Loucy (cell line): ENCODE data around the gene SP4.
A peak's percentile ranks its signal among the peaks of the same experiment; 100 is the strongest.

Source experiments
- H2AFZ ChIP-seq: fragments of 200-600 bp; sonication (generic); 2 replicates; pipeline ENCODE4 v1.6.0; 2016; ENCODE audit warnings: antibody characterized with exemption, mild to moderate bottlenecking, low read length, moderate library complexity
- H3F3A ChIP-seq: fragments of 200-600 bp; 2 replicates; pipeline ENCODE4 v1.6.0; 2016; ENCODE audit warnings: antibody characterized with exemption, low read depth, mild to moderate bottlenecking
- H3K27me3 ChIP-seq: fragments of 200-600 bp; sonication (generic); 2 replicates; pipeline ENCODE4 v1.6.1; 2014; ENCODE audit warnings: low read length, mild to moderate bottlenecking; ENCODE audit not compliant: insufficient read depth, poor library complexity, severe bottlenecking
- H3K36me3 ChIP-seq: fragments of 200-600 bp; sonication (generic); 2 replicates; pipeline ENCODE4 v1.6.1; 2016; ENCODE audit warnings: low read length; ENCODE audit not compliant: insufficient read depth
- H3K4me1 ChIP-seq: fragments of 200-600 bp; sonication (generic); 2 replicates; pipeline ENCODE4 v1.5.1; 2014; ENCODE audit warnings: low read length, mild to moderate bottlenecking; ENCODE audit not compliant: insufficient read depth, poor library complexity, severe bottlenecking
- H3K4me2 ChIP-seq: fragments of 200-600 bp; sonication (generic); 2 replicates; pipeline ENCODE4 v1.6.0; 2014; ENCODE audit warnings: antibody characterized with exemption, low read length, low read depth, mild to moderate bottlenecking; ENCODE audit not compliant: poor library complexity, severe bottlenecking
- H3K4me3 ChIP-seq: fragments of 200-600 bp; sonication (generic); 2 replicates; pipeline ENCODE4 v1.5.1; 2014; ENCODE audit warnings: low read length, mild to moderate bottlenecking, mixed read lengths; ENCODE audit not compliant: poor library complexity, severe bottlenecking
- H3K79me2 ChIP-seq: fragments of 200-600 bp; sonication (generic); 2 replicates; pipeline ENCODE4 v1.6.1; 2014; ENCODE audit warnings: low read length; ENCODE audit not compliant: insufficient read depth
- H3K9ac ChIP-seq: fragments of 200-600 bp; sonication (generic); 2 replicates; pipeline ENCODE4 v1.6.0; 2014; ENCODE audit warnings: mild to moderate bottlenecking, low read depth, low read length, moderate library complexity; ENCODE audit not compliant: poor library complexity, severe bottlenecking
- H3K9me2 ChIP-seq: fragments of 200-600 bp; sonication (generic); replicated peaks from 2 replicates; pipeline ENCODE4 v1.6.1; 2016; ENCODE audit warnings: low read depth, low read length, mixed read lengths
- H3K9me3 ChIP-seq: fragments of 200-600 bp; sonication (generic); 2 replicates; pipeline ENCODE4 v1.6.1; 2014; ENCODE audit warnings: mild to moderate bottlenecking, antibody characterized with exemption, low read length, low read depth; ENCODE audit not compliant: insufficient read depth
- H4K20me1 ChIP-seq: fragments of 200-600 bp; sonication (generic); 2 replicates; pipeline ENCODE4 v1.6.0; 2014; ENCODE audit warnings: antibody characterized with exemption, low read length, mild to moderate bottlenecking; ENCODE audit not compliant: insufficient read depth, poor library complexity, severe bottlenecking
- CTCF ChIP-seq: fragments of 200-600 bp; sonication (generic); conservative IDR thresholded peaks from 2 replicates; pipeline ENCODE4 v1.5.1; 2014; ENCODE audit warnings: mild to moderate bottlenecking, antibody characterized with exemption, low read length
- EZH2phosphoT487 ChIP-seq: fragments of 200-600 bp; IDR thresholded peaks from 2 replicates; pipeline ENCODE4 v1.6.1; 2018; ENCODE audit warnings: antibody characterized with exemption, mild to moderate bottlenecking, moderate library complexity, borderline replicate concordance

SP4 gene

GRCh38 chr7:21430575-21430954 is 2.7 kb downstream of the SP4 start:
- TF ChIP-seq CTCF (no peak), EZH2phosphoT487 (no peak)
- Histone ChIP-seq H3K9me3 (no peaks in the 10 kb centered on the region), H3K27me3 (no peaks in the 10 kb centered on the region), H3K4me3 (peak overlapping the region; percentile 93), H3K9ac (peak overlapping the region; percentile 40), H3K36me3 (no peaks in the 10 kb centered on the region), H3K79me2 (peaks cover 70% of the 10 kb centered on the region), H3K4me2 (peak overlapping the region; percentile 87), H3K9me2 (no peaks in the 10 kb centered on the region), H3F3A (no peaks in the 10 kb centered on the region), H3K4me1 (peaks cover 69% of the 10 kb centered on the region), H4K20me1 (peaks cover 62% of the 10 kb centered on the region), H2AFZ (no peak overlapping the region)

- peaks cover 16% of the 10 kb centered on the region for H4K20me1 ChIP-seq
- H3K9me2 ChIP-seq, result no peaks in the 10 kb centered on the region
- no peak for TF ChIP-seq CTCF
- no peak for TF ChIP-seq EZH2phosphoT487
- no peak overlapping the region for H3K4me3 ChIP-seq
- H3K9ac ChIP-seq, result no peak overlapping the region
- H3K36me3 ChIP-seq, result no peaks in the 10 kb centered on the region
- peaks cover 31% of the 10 kb centered on the region for H3K4me1 ChIP-seq
- no peaks in the 10 kb centered on the region for H3K9me3 ChIP-seq
- peak overlapping the region; percentile 14 for H3K4me2 ChIP-seq
- H3K79me2 ChIP-seq, result peaks cover 81% of the 10 kb centered on the region
- H2AFZ ChIP-seq, result no peak overlapping the region
- no peaks in the 10 kb centered on the region for H3F3A ChIP-seq
- no peaks in the 10 kb centered on the region for H3K27me3 ChIP-seq
Observed at GRCh38 chr7:21443149-21443841, 15.4 kb downstream of the SP4 start.

- peaks cover 19% of the 10 kb centered on the region for H3K9me3 ChIP-seq
- H3K4me3 ChIP-seq, result no peak overlapping the region
Observed at GRCh38 chr7:21448974-21449373, 21.1 kb downstream of the SP4 start.

More at GRCh38 chr7:21448974-21449373, 21.1 kb downstream of the SP4 start:
- Histone ChIP-seq H3K4me2 (peak overlapping the region; percentile 18), H3K36me3 (peaks cover 14% of the 10 kb centered on the region), H4K20me1 (no peaks in the 10 kb centered on the region), H2AFZ (no peak overlapping the region), H3K9ac (no peak overlapping the region), H3K79me2 (peaks cover 69% of the 10 kb centered on the region), H3K4me1 (peaks cover 53% of the 10 kb centered on the region), H3K27me3 (no peaks in the 10 kb centered on the region), H3K9me2 (no peaks in the 10 kb centered on the region), H3F3A (peaks cover 7% of the 10 kb centered on the region)
- TF ChIP-seq EZH2phosphoT487 (no peak), CTCF (no peak)
